GM12878 (cell line): Measurements from ENCODE around the gene PAQR5. TPM values are rescaled to one million over a fixed set of nuclear protein-coding genes. Genes with fewer than 3 reads are reported as not detected.

ENCODE experiments used
- ATAC-seq: fragments of 200-7000 bp; cut with Tn5 transposase; 3 replicates; pipeline ENCODE4 v1.9.1; 2020; ENCODE audit warnings: mild to moderate bottlenecking, moderate library complexity
- BruUV-seq: library from RNA; stranded (reverse); fragments of 400-500 nt; replicated peaks from 2 replicates; lab custom pipeline; 2021; lab: Mats Ljungman, UMichigan
- CTCF ChIA-PET: fragments of 300-600 bp; sonication (Branson Sonifier 250); formaldehyde crosslinking; extraction: SDS; loops from one replicate; lab custom pipeline; 2021; ENCODE audit warnings: inconsistent platforms; lab: Yijun Ruan, JAX
- POLR2A ChIA-PET: fragments of 350-600 bp; formaldehyde crosslinking; extraction: SDS; loops from one replicate; lab custom pipeline; 2021; ENCODE audit warnings: inconsistent platforms; lab: Charles Lee
- RAD21 ChIA-PET: fragments of 300-600 bp; sonication (Branson Sonifier 250); formaldehyde crosslinking; loops from one replicate; lab custom pipeline; 2023; ENCODE audit warnings: antibody characterized with exemption; ENCODE audit not compliant: unreplicated experiment; lab: Charles Lee
- SMC1A ChIA-PET: fragments of 300-600 bp; sonication (Branson Sonifier 250); formaldehyde crosslinking; loops from one replicate; lab custom pipeline; 2023; ENCODE audit not compliant: unreplicated experiment, uncharacterized antibody; lab: Charles Lee
- DNase-seq: peaks from one replicate; pipeline ENCODE4 v3.0.0-alpha.2; 2011; ENCODE audit warnings: low read depth, low spot score
- FAIRE-seq: peaks from 3 replicates; lab custom pipeline; 2011; peaks lifted over from hg19 to GRCh38; lab: Jason Lieb, UNC
- H2AFZ ChIP-seq: 2 replicates; pipeline ENCODE4 v1.6.0; 2011; ENCODE audit warnings: low read depth, low read length, control low read depth; ENCODE audit not compliant: control insufficient read depth
- H3K27ac ChIP-seq: 2 replicates; pipeline ENCODE4 v1.5.1; 2011; ENCODE audit warnings: control low read depth; ENCODE audit not compliant: control insufficient read depth, insufficient read depth
- H3K27me3 ChIP-seq, 2 experiments: replicated peaks in 1 of 2; 2 replicates each; pipeline versions ENCODE4 v1.6.0 to v1.6.1; 2011; ENCODE audit warnings: low read length in 1 of 2; ENCODE audit not compliant: control insufficient read depth in 2 of 2, insufficient read depth in 2 of 2
- H3K36me3 ChIP-seq, 2 experiments: 2 replicates each; pipeline ENCODE4 v1.5.1; 2011; ENCODE audit warnings: low read length in 1 of 2; ENCODE audit not compliant: control insufficient read depth in 2 of 2, insufficient read depth in 2 of 2
- H3K4me1 ChIP-seq: 2 replicates; pipeline ENCODE4 v1.6.1; 2011; ENCODE audit warnings: mild to moderate bottlenecking, low read length, moderate library complexity, mixed read lengths; ENCODE audit not compliant: control insufficient read depth, insufficient read depth
- H3K4me2 ChIP-seq: 2 replicates; pipeline ENCODE4 v1.6.0; 2011; ENCODE audit warnings: control low read depth; ENCODE audit not compliant: control insufficient read depth, insufficient read depth
- H3K4me3 ChIP-seq: fragments of 200-600 bp; sonication (generic); 2 replicates; pipeline ENCODE4 v1.5.1; 2016
- H3K79me2 ChIP-seq: 2 replicates; pipeline ENCODE4 v1.6.0; 2011; ENCODE audit warnings: low read length; ENCODE audit not compliant: control insufficient read depth, insufficient read depth
- H3K9ac ChIP-seq: 2 replicates; pipeline ENCODE4 v1.8.0; 2011; ENCODE audit warnings: low read length, control low read depth, mixed read lengths; ENCODE audit not compliant: control insufficient read depth, insufficient read depth
- H3K9me3 ChIP-seq: replicated peaks from 3 replicates; pipeline ENCODE4 v1.5.1; 2011; ENCODE audit warnings: mild to moderate bottlenecking, low read length; ENCODE audit not compliant: control insufficient read depth, insufficient read depth
- H4K20me1 ChIP-seq: 2 replicates; pipeline ENCODE4 v1.6.0; 2011; ENCODE audit not compliant: control insufficient read depth, insufficient read depth
- BMI1 ChIP-seq: fragments of 450-650 bp; IDR thresholded peaks from 2 replicates; pipeline ENCODE4 v1.6.1; 2016; ENCODE audit warnings: mild to moderate bottlenecking, moderate library complexity, borderline replicate concordance
- CBX5 ChIP-seq: sonication (generic); IDR thresholded peaks from 2 replicates; pipeline ENCODE4 v1.6.1; 2016; ENCODE audit warnings: low read depth, moderate library complexity, mild to moderate bottlenecking, inconsistent platforms
- CHD1 ChIP-seq: IDR thresholded peaks from 2 replicates; pipeline ENCODE4 v1.6.1; 2012; ENCODE audit warnings: low read depth, low read length, improper control_type of control experiment
- EP300 ChIP-seq, 2 experiments: fragments of 150-350 bp in 1 of 2; IDR thresholded peaks; 2 replicates each; pipeline ENCODE4 v1.6.1; 2011 to 2012; ENCODE audit warnings: low read depth in 2 of 2, low read length in 2 of 2, borderline replicate concordance in 1 of 2, improper control_type of control experiment in 1 of 2, inconsistent platforms in 1 of 2; ENCODE audit not compliant: control insufficient read depth in 1 of 2
- HCFC1 ChIP-seq: fragments of 150-350 bp; IDR thresholded peaks from 2 replicates; pipeline ENCODE4 v1.6.1; 2014; ENCODE audit warnings: low read length
- KAT2A ChIP-seq: conservative IDR thresholded peaks from 2 replicates; pipeline ENCODE4 v1.6.1; 2011; ENCODE audit warnings: low read depth, low read length; ENCODE audit not compliant: control insufficient read depth
- MEF2A ChIP-seq: IDR thresholded peaks from 2 replicates; pipeline ENCODE4 v1.6.1; 2011; ENCODE audit warnings: low read depth, mild to moderate bottlenecking, low read length, moderate library complexity; ENCODE audit not compliant: insufficient read depth
- POLR2AphosphoS5 ChIP-seq: IDR thresholded peaks from 2 replicates; pipeline ENCODE4 v1.6.1; 2011; ENCODE audit warnings: mild to moderate bottlenecking, low read length, inconsistent platforms
- RB1 ChIP-seq: fragments of 450-650 bp; formaldehyde crosslinking; IDR thresholded peaks from 2 replicates; pipeline ENCODE4 v1.6.1; 2017; ENCODE audit warnings: mild to moderate bottlenecking, borderline replicate concordance
- YY1 ChIP-seq: IDR thresholded peaks from 2 replicates; pipeline ENCODE4 v1.6.1; 2011; ENCODE audit warnings: low read depth, mild to moderate bottlenecking, low read length
- WGBS: methylation state at CpG from one replicate; pipeline ENCODE4 v1.1.6; 2016; ENCODE audit warnings: low lambda C conversion rate; ENCODE audit not compliant: insufficient replicate concordance, insufficient coverage; ENCODE audit errors: missing lambda C conversion rate; 5-methylcytosine and 5-hydroxymethylcytosine counted together
- in situ Hi-C: fragments of 300-500 bp; cut with MboI; formaldehyde crosslinking; loops from 9 replicates; pipeline ENCODE4 v1.14.3; 2018; ENCODE audit warnings: mixed read lengths
- intact Hi-C: fragments of 100-400 bp; cut with micrococcal nuclease; formaldehyde crosslinking; loops from one replicate; pipeline ENCODE4 v1.14.2; 2022; ENCODE audit not compliant: unreplicated experiment
- polyA plus RNA-seq, 11 experiments: library from polyadenylated mRNA; depleted of rRNA in 4 of 11; unstranded in 6 of 11; stranded (reverse) in 5 of 11; fragments of >200 nt; fragmentation: Nextera tagmentation in 4 of 11; fragmentation: Illumina TruSeq in 1 of 11; extraction: Ambion mirVana in 4 of 11; extraction: Trizol in 1 of 11; gene quantifications; 1 replicate in 1 of 11; 2 replicates in 10 of 11; pipeline versions ENCODE4 v1.2.1 to v1.2.3, GENCODE V29; 2011 to 2016; ENCODE audit warnings: inconsistent platforms in 2 of 11, missing spikeins in 2 of 11, low read depth in 1 of 11
- total RNA-seq, 4 experiments: library from RNA; depleted of rRNA in 3 of 4; stranded (reverse); fragments of >200 nt in 3 of 4; fragmentation: Illumina TruSeq in 1 of 4; extraction: Trizol in 1 of 4; gene quantifications; 2 replicates each; pipeline versions ENCODE4 v1.2.1 to v1.2.3, GENCODE V29; 2013 to 2021
- TF ChIP-seq, protein P1 (sequence below): fragments of 450-650 bp; IDR thresholded peaks from 2 replicates; pipeline ENCODE4 v1.6.1; 2016; ENCODE audit warnings: mild to moderate bottlenecking
- TF ChIP-seq, protein P2 (sequence below): fragments of 450-650 bp; IDR thresholded peaks from 2 replicates; pipeline ENCODE4 v1.6.1; 2018; ENCODE audit warnings: borderline replicate concordance, mild to moderate bottlenecking; ENCODE audit not compliant: partially characterized antibody

Gene PAQR5
- total and polyA plus RNA-seq, 10 of the 15 experiments (the other 5 are each of a cell fraction or from before 2014, with no cell fraction given) = 0.02 to 0.03 TPM; not detected in 8

DNA sequence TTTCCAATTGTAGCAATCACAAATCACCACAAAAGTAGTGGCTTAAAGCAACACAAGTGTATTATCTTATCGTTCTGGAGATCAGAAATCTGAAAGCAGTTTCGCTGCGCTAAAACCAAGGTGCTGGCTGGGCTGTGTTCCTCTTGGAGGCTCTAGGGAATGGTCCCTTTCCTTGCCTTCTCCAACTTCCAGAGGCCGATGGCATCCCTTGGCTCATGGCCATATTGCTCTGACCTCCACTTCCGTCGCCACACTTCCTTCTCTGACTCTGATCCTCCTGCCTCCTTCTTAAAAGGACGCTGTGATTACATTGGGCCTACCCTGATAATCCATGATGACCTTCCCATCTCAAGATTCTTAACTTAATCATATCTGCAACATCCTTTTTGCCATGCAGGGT is 10.7 kb upstream of the PAQR5 start:
- Histone ChIP-seq H3K9ac (no peak overlapping the region), H3K9me3 (no peaks in the 10 kb centered on the region), H4K20me1 (no peaks in the 10 kb centered on the region), H3K27ac (no peak overlapping the region), H3K4me1 (no peaks in the 10 kb centered on the region), H2AFZ (no peak overlapping the region), H3K4me2 (no peak overlapping the region), H3K4me3 (no peak overlapping the region), H3K79me2 (no peaks in the 10 kb centered on the region), H3K27me3 (peaks cover 0 to 2% of the 10 kb centered on the region in 2 experiments; a peak in 1 of 4 replicates), H3K36me3 (no peaks in the 10 kb centered on the region)
- in situ Hi-C loops = no loop called here
- TF ChIP-seq EP300 (IDR thresholded peaks at IDR 0.05; ENCODE audit: borderline replicate concordance in 1 of 2, control insufficient read depth in 1 of 2, low read depth in 2 of 2, low read length in 2 of 2) (no peak), MEF2A (no peak), HCFC1 (no peak), YY1 (no peak), BMI1 (no peak), CHD1 (no peak), CBX5 (no peak), KAT2A (no peak), RB1 (no peak), POLR2AphosphoS5 (no peak)
- TF ChIP-seq, protein P1, sequence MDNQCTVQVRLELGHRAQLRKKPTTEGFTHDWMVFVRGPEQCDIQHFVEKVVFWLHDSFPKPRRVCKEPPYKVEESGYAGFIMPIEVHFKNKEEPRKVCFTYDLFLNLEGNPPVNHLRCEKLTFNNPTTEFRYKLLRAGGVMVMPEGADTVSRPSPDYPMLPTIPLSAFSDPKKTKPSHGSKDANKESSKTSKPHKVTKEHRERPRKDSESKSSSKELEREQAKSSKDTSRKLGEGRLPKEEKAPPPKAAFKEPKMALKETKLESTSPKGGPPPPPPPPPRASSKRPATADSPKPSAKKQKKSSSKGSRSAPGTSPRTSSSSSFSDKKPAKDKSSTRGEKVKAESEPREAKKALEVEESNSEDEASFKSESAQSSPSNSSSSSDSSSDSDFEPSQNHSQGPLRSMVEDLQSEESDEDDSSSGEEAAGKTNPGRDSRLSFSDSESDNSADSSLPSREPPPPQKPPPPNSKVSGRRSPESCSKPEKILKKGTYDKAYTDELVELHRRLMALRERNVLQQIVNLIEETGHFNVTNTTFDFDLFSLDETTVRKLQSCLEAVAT = no peak
- TF ChIP-seq, protein P2, sequence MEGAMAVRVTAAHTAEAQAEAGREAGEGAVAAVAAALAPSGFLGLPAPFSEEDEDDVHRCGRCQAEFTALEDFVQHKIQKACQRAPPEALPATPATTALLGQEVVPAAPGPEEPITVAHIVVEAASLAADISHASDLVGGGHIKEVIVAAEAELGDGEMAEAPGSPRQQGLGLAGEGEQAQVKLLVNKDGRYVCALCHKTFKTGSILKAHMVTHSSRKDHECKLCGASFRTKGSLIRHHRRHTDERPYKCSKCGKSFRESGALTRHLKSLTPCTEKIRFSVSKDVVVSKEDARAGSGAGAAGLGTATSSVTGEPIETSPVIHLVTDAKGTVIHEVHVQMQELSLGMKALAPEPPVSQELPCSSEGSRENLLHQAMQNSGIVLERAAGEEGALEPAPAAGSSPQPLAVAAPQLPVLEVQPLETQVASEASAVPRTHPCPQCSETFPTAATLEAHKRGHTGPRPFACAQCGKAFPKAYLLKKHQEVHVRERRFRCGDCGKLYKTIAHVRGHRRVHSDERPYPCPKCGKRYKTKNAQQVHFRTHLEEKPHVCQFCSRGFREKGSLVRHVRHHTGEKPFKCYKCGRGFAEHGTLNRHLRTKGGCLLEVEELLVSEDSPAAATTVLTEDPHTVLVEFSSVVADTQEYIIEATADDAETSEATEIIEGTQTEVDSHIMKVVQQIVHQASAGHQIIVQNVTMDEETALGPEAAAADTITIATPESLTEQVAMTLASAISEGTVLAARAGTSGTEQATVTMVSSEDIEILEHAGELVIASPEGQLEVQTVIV = no peak
- ATAC-seq = no peak
- intact Hi-C loops = no loop called here
- no peak for DNase-seq
- no peak for FAIRE-seq
- SMC1A ChIA-PET = no interaction called here
- 60% methylated on average over 7 of the region's 7 CpGs for WGBS
- POLR2A ChIA-PET = no interaction called here
- RAD21 ChIA-PET = no interaction called here
- BruUV-seq = no TSS peak
- CTCF ChIA-PET = no interaction called here
